HG03354 (cell line): ENCODE results near the gene MTPN.

Experiments
- ATAC-seq: cut with Tn5 transposase; IDR thresholded peaks from one replicate; pipeline ENCODE4 v1.9.1; 2021; ENCODE audit warnings: mild to moderate bottlenecking; ENCODE audit not compliant: unreplicated experiment, poor library complexity, severe bottlenecking

Gene MTPN

GRCh38 chr7:135960709-135961451, 16.3 kb downstream of the MTPN start:
- ATAC-seq = no peak

DNA sequence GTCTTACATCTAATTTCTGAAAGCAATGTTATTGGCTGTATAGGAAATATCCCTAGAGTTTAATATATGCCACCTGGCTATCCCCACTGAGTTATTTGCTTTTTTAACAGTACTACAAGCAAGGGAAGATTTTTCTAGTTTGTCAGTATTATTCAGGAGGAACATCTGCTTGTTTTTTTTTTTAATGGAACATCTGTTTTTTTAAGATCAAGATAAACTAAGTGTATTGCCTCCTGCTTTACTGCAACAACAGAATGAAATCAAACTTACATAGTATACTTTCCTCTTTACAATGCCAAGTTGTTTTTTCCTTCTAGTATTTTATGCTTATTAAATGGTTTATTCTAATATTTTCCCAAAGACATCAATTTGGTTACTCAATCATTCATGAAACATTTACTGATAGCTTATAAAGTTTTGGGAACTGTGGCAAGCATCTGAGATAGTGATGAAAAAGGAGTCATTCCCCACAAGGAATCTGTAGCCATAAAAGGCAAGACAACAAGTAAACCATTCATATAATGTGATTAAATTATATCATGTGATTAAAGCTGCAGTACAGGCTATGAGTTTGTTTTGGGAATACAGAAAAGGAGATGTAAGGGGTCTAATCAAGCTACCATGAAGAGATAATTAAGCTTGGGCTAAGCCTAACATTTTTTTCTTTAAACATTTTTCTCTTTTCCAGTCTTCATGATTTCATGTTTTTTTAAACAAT, 17.4 kb downstream of the MTPN start:
- ATAC-seq = no peak

- ATAC-seq = no peak
Observed at GRCh38 chr7:135958173-135958572, 19.0 kb downstream of the MTPN start.

- ATAC-seq = no peak
Observed at GRCh38 chr7:135957627-135958026, 19.5 kb downstream of the MTPN start.

GRCh38 chr7:135956393-135956792, 20.8 kb downstream of the MTPN start:
- no peak for ATAC-seq

- no peak for ATAC-seq
Observed at GRCh38 chr7:135950972-135951371, 26.2 kb downstream of the MTPN start.

- no peak for ATAC-seq
Observed at GRCh38 chr7:135950429-135950828, 26.7 kb downstream of the MTPN start.

GRCh38 chr7:135946289-135947055, 30.7 kb downstream of the MTPN start:
- ATAC-seq = no peak

GRCh38 chr7:135944753-135945152, 32.4 kb downstream of the MTPN start:
- no peak for ATAC-seq

GRCh38 chr7:135943134-135943879, 33.9 kb downstream of the MTPN start:
- ATAC-seq = no peak

DNA sequence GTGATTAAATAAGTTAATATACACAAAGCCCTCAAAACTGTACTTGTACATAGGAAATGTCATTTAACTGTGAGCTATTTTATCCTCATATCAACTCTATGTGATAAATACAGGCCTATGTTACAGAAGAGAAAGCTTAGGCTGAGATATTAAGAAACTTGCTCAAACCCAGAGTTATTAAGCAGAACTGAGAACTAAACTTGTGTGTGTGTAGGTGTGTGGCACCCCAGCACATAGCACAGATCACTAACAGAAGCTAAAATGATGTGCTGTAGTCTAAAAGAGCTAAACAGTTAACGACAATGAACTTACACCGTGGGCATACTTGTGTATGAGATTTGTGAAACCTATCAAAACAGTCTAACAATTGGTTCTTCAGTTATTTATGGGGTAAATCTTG, 34.5 kb downstream of the MTPN start:
- ATAC-seq = peak; percentile 68

DNA sequence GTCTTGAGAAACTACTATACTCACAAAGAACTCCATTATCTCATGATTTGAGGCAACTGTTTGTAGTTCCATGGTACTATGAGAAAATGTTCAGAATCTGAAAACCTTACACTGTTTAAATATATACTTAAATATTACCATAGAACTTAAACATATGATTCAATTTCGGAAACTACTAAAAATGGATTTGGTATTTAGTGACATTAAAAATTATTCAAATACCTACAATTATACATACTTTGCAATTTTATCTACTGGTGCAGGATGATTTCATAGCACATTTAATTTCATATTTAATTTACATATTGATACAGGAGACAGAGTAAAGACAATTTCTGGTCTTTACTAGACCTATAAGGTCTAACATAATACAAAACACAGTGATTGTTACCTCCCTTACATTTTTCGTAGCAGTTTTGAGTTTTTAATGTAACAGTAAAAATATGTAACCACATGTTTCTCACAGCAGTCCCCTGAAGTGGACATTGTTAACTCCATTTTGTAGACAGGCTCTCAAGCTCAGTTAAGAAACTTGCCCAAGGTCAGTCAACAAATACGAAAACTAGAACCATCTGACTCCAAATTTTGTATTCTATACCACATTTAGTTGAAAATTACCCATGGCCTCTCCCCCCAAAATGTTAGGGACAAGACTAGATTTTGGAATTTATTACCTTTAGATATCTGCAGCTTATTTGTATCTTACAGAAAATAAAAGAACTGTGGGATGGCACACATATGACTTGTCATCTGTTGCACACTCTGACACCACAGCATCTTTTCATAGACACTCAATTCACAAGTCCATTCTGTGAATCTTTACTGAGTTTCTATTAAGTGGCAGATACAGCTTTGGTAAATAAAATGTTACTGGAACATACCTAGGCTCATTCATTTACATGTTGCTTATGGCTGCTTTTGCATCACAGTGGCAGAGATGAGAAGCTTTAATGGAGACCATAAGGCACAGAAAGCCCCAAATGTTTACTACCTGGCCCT, 36.8 kb downstream of the MTPN start:
- ATAC-seq = no peak

GRCh38 chr7:135939261-135939812, 37.8 kb downstream of the MTPN start:
- no peak for ATAC-seq

GRCh38 chr7:135938563-135938962, 38.6 kb downstream of the MTPN start:
- peak; percentile 51 for ATAC-seq

- no peak for ATAC-seq
Observed at GRCh38 chr7:135938086-135938485, 39.1 kb downstream of the MTPN start.

- ATAC-seq = no peak
Observed at GRCh38 chr7:135936497-135937217, 40.5 kb downstream of the MTPN start.

DNA sequence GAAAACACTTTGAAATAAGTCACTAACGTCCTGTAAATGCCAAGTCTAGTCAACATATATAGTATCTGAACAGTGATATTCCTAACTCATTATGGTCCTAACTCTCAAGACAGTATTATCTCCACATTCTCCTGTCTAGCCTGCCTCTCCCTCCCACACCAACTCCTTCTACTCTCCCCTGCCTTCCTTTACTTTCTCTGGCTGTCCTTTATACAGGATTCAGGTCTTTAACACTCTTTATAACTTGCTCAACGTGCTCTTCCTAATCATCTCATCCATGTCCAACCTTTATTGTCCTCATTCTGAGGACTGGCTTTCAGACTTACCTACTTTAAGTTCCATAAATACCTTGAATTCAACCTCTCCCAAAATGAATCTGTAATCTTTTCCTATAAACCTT, 42.5 kb downstream of the MTPN start:
- no peak for ATAC-seq
